Prostate gland (tissue), 2 donors: ENCODE measurements around the gene ABTB2.

ENCODE experiments used
- CTCF ChIP-seq, 4 experiments: fragments of 200-600 bp in 2 of 4; fragments of 450-650 bp in 2 of 4; sonication (generic) in 2 of 4; IDR thresholded peaks; 1 replicate in 3 of 4; 2 replicates in 1 of 4; pipeline ENCODE4 v1.5.1; 2016 to 2019; ENCODE audit warnings: antibody characterized with exemption in 4 of 4, mild to moderate bottlenecking in 2 of 4, moderate library complexity in 2 of 4
- POLR2A ChIP-seq: fragments of 450-650 bp; IDR thresholded peaks from one replicate; pipeline ENCODE4 v1.6.1; 2016; ENCODE audit warnings: antibody characterized with exemption, mild to moderate bottlenecking
- POLR2AphosphoS5 ChIP-seq: sonication (generic); formaldehyde crosslinking; IDR thresholded peaks from one replicate; pipeline ENCODE4 v1.6.1; 2017; ENCODE audit warnings: antibody characterized with exemption

- TF ChIP-seq POLR2A (no peak), CTCF (IDR thresholded peaks at IDR 0.05) (no peak), POLR2AphosphoS5 (no peak)
Measured at GRCh38 chr11:34243600-34244464, 114.0 kb downstream of the ABTB2 start.
